H9 (cell line): ENCODE data around the gene PLXNA2. TPM values are rescaled to one million over a fixed set of nuclear protein-coding genes. Genes with fewer than 3 reads are reported as not detected.

Source experiments
- DNase-seq: peaks from one replicate; pipeline ENCODE4 v3.0.0-alpha.2; 2017
- H2AFZ ChIP-seq: one replicate; pipeline ENCODE4 v1.6.1; 2013; ENCODE audit warnings: mild to moderate bottlenecking, low read length, control low read depth, moderate library complexity
- H2AK5ac ChIP-seq: 2 replicates; pipeline ENCODE4 v1.6.1; 2013; ENCODE audit warnings: low read length, control low read depth, mixed read lengths; ENCODE audit not compliant: insufficient read length
- H2BK120ac ChIP-seq: one replicate; pipeline ENCODE4 v1.6.1; 2013; ENCODE audit warnings: low read depth, mild to moderate bottlenecking, low read length, control low read depth, inconsistent platforms; ENCODE audit not compliant: poor library complexity, severe bottlenecking
- H2BK12ac ChIP-seq: 2 replicates; pipeline ENCODE4 v1.6.1; 2013; ENCODE audit warnings: low read length, control low read depth, mixed read lengths, low read depth; ENCODE audit not compliant: insufficient read length
- H2BK15ac ChIP-seq: 2 replicates; pipeline ENCODE4 v1.6.1; 2013; ENCODE audit warnings: low read depth, low read length, control low read depth
- H2BK20ac ChIP-seq: one replicate; pipeline ENCODE4 v1.6.1; 2013; ENCODE audit warnings: low read depth, mild to moderate bottlenecking, low read length, control low read depth, inconsistent platforms; ENCODE audit not compliant: poor library complexity, severe bottlenecking
- H2BK5ac ChIP-seq: 2 replicates; pipeline ENCODE4 v1.6.1; 2013; ENCODE audit warnings: low read length, control low read depth, mixed read lengths; ENCODE audit not compliant: insufficient read length
- H3K14ac ChIP-seq: 2 replicates; pipeline ENCODE4 v1.6.1; 2013; ENCODE audit warnings: low read length, control low read depth; ENCODE audit not compliant: insufficient read depth
- H3K18ac ChIP-seq: 2 replicates; pipeline ENCODE4 v1.6.1; 2013; ENCODE audit warnings: low read depth, mild to moderate bottlenecking, mixed read lengths, low read length, control low read depth; ENCODE audit not compliant: insufficient read length
- H3K23ac ChIP-seq: 2 replicates; pipeline ENCODE4 v1.6.1; 2013; ENCODE audit warnings: low read length, control low read depth, mixed read lengths, low read depth; ENCODE audit not compliant: insufficient read length
- H3K23me2 ChIP-seq: 2 replicates; pipeline ENCODE4 v1.6.1; 2013; ENCODE audit warnings: low read depth, mild to moderate bottlenecking, mixed read lengths, low read length, control low read depth; ENCODE audit not compliant: insufficient read length, poor library complexity, severe bottlenecking
- H3K27ac ChIP-seq: 2 replicates; pipeline ENCODE4 v1.5.1; 2013; ENCODE audit warnings: low read length, control low read depth, mixed read lengths, low read depth; ENCODE audit not compliant: insufficient read length
- H3K27me3 ChIP-seq: 2 replicates; pipeline ENCODE4 v1.6.1; 2013; ENCODE audit warnings: low read length, control low read depth, inconsistent platforms; ENCODE audit not compliant: insufficient read depth
- H3K4ac ChIP-seq: 2 replicates; pipeline ENCODE4 v1.6.1; 2013; ENCODE audit warnings: low read depth, mild to moderate bottlenecking, control low read depth, inconsistent platforms, low read length, moderate library complexity
- H3K4me1 ChIP-seq: 2 replicates; pipeline ENCODE4 v1.6.1; 2013; ENCODE audit warnings: low read length, control low read depth, inconsistent platforms; ENCODE audit not compliant: insufficient read depth
- H3K4me2 ChIP-seq: 2 replicates; pipeline ENCODE4 v1.6.1; 2013; ENCODE audit warnings: low read length, control low read depth, mixed read lengths; ENCODE audit not compliant: insufficient read length, insufficient read depth
- H3K56ac ChIP-seq: 2 replicates; pipeline ENCODE4 v1.6.1; 2013; ENCODE audit warnings: low read depth, mild to moderate bottlenecking, mixed read lengths, low read length, control low read depth; ENCODE audit not compliant: insufficient read length
- H3K79me1 ChIP-seq: 2 replicates; pipeline ENCODE4 v1.6.1; 2013; ENCODE audit warnings: low read depth, mild to moderate bottlenecking, moderate library complexity, low read length, control low read depth, inconsistent platforms; ENCODE audit not compliant: insufficient read depth, poor library complexity, severe bottlenecking
- H3K79me2 ChIP-seq: 2 replicates; pipeline ENCODE4 v1.6.1; 2013; ENCODE audit warnings: low read length, control low read depth, inconsistent platforms; ENCODE audit not compliant: insufficient read depth
- H3K9ac ChIP-seq: 2 replicates; pipeline ENCODE4 v1.6.1; 2013; ENCODE audit warnings: low read length, control low read depth, mixed read lengths; ENCODE audit not compliant: insufficient read length; ENCODE audit errors: extremely low read depth
- H3K9me3 ChIP-seq: one replicate; pipeline ENCODE4 v1.6.1; 2013; ENCODE audit warnings: low read depth, low read length, inconsistent platforms; ENCODE audit not compliant: control insufficient read depth
- H3T11ph ChIP-seq: one replicate; pipeline ENCODE4 v1.6.1; 2013; ENCODE audit warnings: mild to moderate bottlenecking, low read length, control low read depth, inconsistent platforms
- H4K20me1 ChIP-seq: one replicate; pipeline ENCODE4 v1.6.1; 2013; ENCODE audit not compliant: control insufficient read depth, insufficient read length, insufficient read depth
- H4K5ac ChIP-seq: 2 replicates; pipeline ENCODE4 v1.6.1; 2013; ENCODE audit warnings: low read depth, mild to moderate bottlenecking, mixed read lengths, low read length, control low read depth; ENCODE audit not compliant: insufficient read length
- H4K8ac ChIP-seq: replicated peaks from 2 replicates; pipeline ENCODE4 v1.6.1; 2013; ENCODE audit warnings: low read length, control low read depth, mixed read lengths, low read depth; ENCODE audit not compliant: insufficient read length
- H4K91ac ChIP-seq: 2 replicates; pipeline ENCODE4 v1.6.1; 2013; ENCODE audit warnings: low read depth, mild to moderate bottlenecking, moderate library complexity, mixed read lengths, low read length, control low read depth; ENCODE audit not compliant: insufficient read length
- H3K27ac Mint-ChIP-seq, 3 experiments: 2 replicates in 2 of 3; 3 replicates in 1 of 3; pipeline ENCODE4 v1.8.0; 2020 to 2021; ENCODE audit warnings: mixed read lengths in 3 of 3, mild to moderate bottlenecking in 1 of 3, moderate library complexity in 1 of 3
- H3K27me3 Mint-ChIP-seq: 2 replicates; pipeline ENCODE4 v1.8.0; 2021; ENCODE audit warnings: low read depth, mild to moderate bottlenecking, moderate library complexity, mixed read lengths
- H3K36me3 Mint-ChIP-seq, 3 experiments: 2 replicates in 2 of 3; 3 replicates in 1 of 3; pipeline ENCODE4 v1.8.0; 2020 to 2021; ENCODE audit warnings: low read depth in 3 of 3, mixed read lengths in 3 of 3; ENCODE audit not compliant: insufficient read depth in 1 of 3
- H3K4me1 Mint-ChIP-seq, 2 experiments: 2 replicates each; pipeline ENCODE4 v1.8.0; 2020; ENCODE audit warnings: mixed read lengths in 2 of 2
- H3K4me3 Mint-ChIP-seq, 2 experiments: 2 replicates in 1 of 2; 3 replicates in 1 of 2; pipeline ENCODE4 v1.8.0; 2020 to 2021; ENCODE audit warnings: mild to moderate bottlenecking in 2 of 2, mixed read lengths in 2 of 2, moderate library complexity in 1 of 2
- H3K9me3 Mint-ChIP-seq, 2 experiments: 2 replicates in 1 of 2; 3 replicates in 1 of 2; pipeline ENCODE4 v1.8.0; 2020; ENCODE audit warnings: mild to moderate bottlenecking in 2 of 2, mixed read lengths in 2 of 2, moderate library complexity in 1 of 2
- WGBS: extraction: QIAGEN DNeasy Blood & Tissue Kit; methylation state at CpG from one replicate; pipeline ENCODE4 v1.1.7; 2013; ENCODE audit warnings: missing lambda C conversion rate, low lambda C conversion rate, mixed read lengths; ENCODE audit not compliant: insufficient read length; ENCODE audit errors: extremely low coverage; 5-methylcytosine and 5-hydroxymethylcytosine counted together
- total RNA-seq: library from RNA; stranded (reverse); gene quantifications from 2 replicates; pipeline ENCODE4 v1.2.1, GENCODE V29; 2021
- TF ChIP-seq, protein P1 (sequence below): fragments of 200-600 bp; sonication (generic); conservative IDR thresholded peaks from 3 replicates; pipeline ENCODE4 v1.8.0; 2021; ENCODE audit warnings: antibody characterized with exemption, mild to moderate bottlenecking

Gene PLXNA2
- total RNA-seq, 1 experiment from 2014 or later = 0.57 TPM

DNA sequence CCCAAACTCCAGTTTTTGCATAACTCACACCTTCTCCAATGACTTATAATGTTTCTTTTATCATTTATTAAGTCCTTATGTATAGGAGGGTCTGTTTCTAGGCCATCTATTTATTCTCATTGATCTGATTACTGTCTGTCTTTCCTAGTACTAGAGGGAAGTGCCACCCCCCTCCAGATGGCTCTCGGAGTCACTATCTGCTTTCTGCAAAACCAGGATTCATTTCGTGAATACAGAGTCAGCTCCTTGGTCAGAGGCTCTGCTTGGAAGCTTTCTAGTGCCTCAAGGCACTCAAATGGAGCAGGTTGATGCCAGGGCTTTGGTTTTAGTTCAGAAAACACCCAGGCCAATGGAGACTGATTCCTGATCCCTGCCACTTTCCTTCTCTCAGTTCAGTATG lies 231.0 kb downstream of the PLXNA2 start:
- H3K9me3 ChIP-seq = no peaks in the 10 kb centered on the region
- H3K56ac ChIP-seq = no peak overlapping the region
- H4K8ac ChIP-seq = no peak overlapping the region
- no peak overlapping the region for H3K18ac ChIP-seq
- H4K5ac ChIP-seq = no peak overlapping the region
- H3K4me1 ChIP-seq = no peaks in the 10 kb centered on the region
- no peak for DNase-seq
- H4K20me1 ChIP-seq = no peaks in the 10 kb centered on the region
- TF ChIP-seq, protein P1, sequence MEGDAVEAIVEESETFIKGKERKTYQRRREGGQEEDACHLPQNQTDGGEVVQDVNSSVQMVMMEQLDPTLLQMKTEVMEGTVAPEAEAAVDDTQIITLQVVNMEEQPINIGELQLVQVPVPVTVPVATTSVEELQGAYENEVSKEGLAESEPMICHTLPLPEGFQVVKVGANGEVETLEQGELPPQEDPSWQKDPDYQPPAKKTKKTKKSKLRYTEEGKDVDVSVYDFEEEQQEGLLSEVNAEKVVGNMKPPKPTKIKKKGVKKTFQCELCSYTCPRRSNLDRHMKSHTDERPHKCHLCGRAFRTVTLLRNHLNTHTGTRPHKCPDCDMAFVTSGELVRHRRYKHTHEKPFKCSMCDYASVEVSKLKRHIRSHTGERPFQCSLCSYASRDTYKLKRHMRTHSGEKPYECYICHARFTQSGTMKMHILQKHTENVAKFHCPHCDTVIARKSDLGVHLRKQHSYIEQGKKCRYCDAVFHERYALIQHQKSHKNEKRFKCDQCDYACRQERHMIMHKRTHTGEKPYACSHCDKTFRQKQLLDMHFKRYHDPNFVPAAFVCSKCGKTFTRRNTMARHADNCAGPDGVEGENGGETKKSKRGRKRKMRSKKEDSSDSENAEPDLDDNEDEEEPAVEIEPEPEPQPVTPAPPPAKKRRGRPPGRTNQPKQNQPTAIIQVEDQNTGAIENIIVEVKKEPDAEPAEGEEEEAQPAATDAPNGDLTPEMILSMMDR = no peak
- H3K9ac ChIP-seq = no peak overlapping the region
- H3K27me3 Mint-ChIP-seq = peaks cover 2% of the 10 kb centered on the region
- H3T11ph ChIP-seq = no peak overlapping the region
- H2BK12ac ChIP-seq = no peak overlapping the region
- no peaks in the 10 kb centered on the region; a peak in 1 of 5 replicates for H3K9me3 Mint-ChIP-seq
- H3K79me2 ChIP-seq = no peaks in the 10 kb centered on the region
- no peaks in the 10 kb centered on the region for H3K23me2 ChIP-seq
- no peak overlapping the region for H2AK5ac ChIP-seq
- no peaks in the 10 kb centered on the region; the same call in 1 of the 2 replicates for H3K27me3 ChIP-seq
- H3K14ac ChIP-seq = no peak overlapping the region
- no peaks in the 10 kb centered on the region for H3K36me3 Mint-ChIP-seq
- no peaks in the 10 kb centered on the region for H3K79me1 ChIP-seq
- H2AFZ ChIP-seq = no peak overlapping the region
- H3K23ac ChIP-seq = no peak overlapping the region
- H4K91ac ChIP-seq = no peak overlapping the region
- H3K4me3 Mint-ChIP-seq = no peak overlapping the region
- no peak overlapping the region for H3K27ac Mint-ChIP-seq
- H3K27ac ChIP-seq = no peak overlapping the region
- no CpG with 5 or more reads among the region's 2 CpGs for WGBS
- no peak overlapping the region for H2BK15ac ChIP-seq
- H2BK120ac ChIP-seq = no peak overlapping the region
- no peaks in the 10 kb centered on the region for H3K4me1 Mint-ChIP-seq
- H3K4ac ChIP-seq = no peak overlapping the region
- H3K4me2 ChIP-seq = no peak overlapping the region
- no peak overlapping the region for H2BK20ac ChIP-seq
- H2BK5ac ChIP-seq = no peak overlapping the region
